DND-41 (cell line): ENCODE measurements around the gene PLCD1.
"Not testable (repeated sequence)": the region's sequence is repeated elsewhere in the genome, so short reads cannot be mapped to it uniquely, and the experiment has no call there.

Experiments
- ATAC-seq: fragments of 200-7000 bp; cut with Tn5 transposase; 3 replicates; pipeline ENCODE4 v1.9.1; 2021; ENCODE audit warnings: low read depth; ENCODE audit not compliant: insufficient read depth
- DNase-seq: peaks from one replicate; pipeline ENCODE4 v3.0.0-alpha.2; 2020
- H2AFZ ChIP-seq: 2 replicates; pipeline ENCODE4 v1.6.0; 2012; ENCODE audit warnings: low read depth, low read length
- H3K27ac ChIP-seq: 2 replicates; pipeline ENCODE4 v1.5.1; 2012; ENCODE audit warnings: low read length, inconsistent platforms
- H3K27me3 ChIP-seq: fragments of 200-600 bp; sonication (generic); 2 replicates; pipeline ENCODE4 v1.6.0; 2012; ENCODE audit warnings: low read length, mild to moderate bottlenecking, inconsistent platforms; ENCODE audit not compliant: insufficient read depth, poor library complexity
- H3K36me3 ChIP-seq: 2 replicates; pipeline ENCODE4 v1.5.1; 2012; ENCODE audit warnings: low read length, inconsistent platforms; ENCODE audit not compliant: insufficient read depth
- H3K4me1 ChIP-seq: 2 replicates; pipeline ENCODE4 v1.5.1; 2012; ENCODE audit warnings: mild to moderate bottlenecking, low read length; ENCODE audit not compliant: insufficient read depth
- H3K4me2 ChIP-seq: 2 replicates; pipeline ENCODE4 v1.6.0; 2012; ENCODE audit warnings: mild to moderate bottlenecking, moderate library complexity, low read length, inconsistent platforms; ENCODE audit not compliant: insufficient read depth
- H3K4me3 ChIP-seq, 2 experiments: fragments of 200-600 bp in 1 of 2; shearing (Covaris generic) in 1 of 2; 2 replicates each; pipeline ENCODE4 v1.5.1; 2012 to 2016; ENCODE audit warnings: inconsistent platforms in 2 of 2, low read length in 2 of 2, mild to moderate bottlenecking in 2 of 2, low read depth in 1 of 2, moderate library complexity in 1 of 2
- H3K79me2 ChIP-seq: 2 replicates; pipeline ENCODE4 v1.6.0; 2012; ENCODE audit warnings: low read length, inconsistent platforms; ENCODE audit not compliant: insufficient read depth
- H3K9ac ChIP-seq: 2 replicates; pipeline ENCODE4 v1.6.0; 2012; ENCODE audit warnings: low read depth, mild to moderate bottlenecking, inconsistent platforms, low read length, moderate library complexity
- H3K9me3 ChIP-seq: 2 replicates; pipeline ENCODE4 v1.5.1; 2012; ENCODE audit warnings: low read length, moderate library complexity, mild to moderate bottlenecking, inconsistent platforms; ENCODE audit not compliant: insufficient read depth, severe bottlenecking
- H4K20me1 ChIP-seq: 2 replicates; pipeline ENCODE4 v1.6.0; 2012; ENCODE audit warnings: low read length; ENCODE audit not compliant: insufficient read depth
- CTCF ChIP-seq: IDR thresholded peaks from 2 replicates; pipeline ENCODE4 v1.5.1; 2012; ENCODE audit warnings: borderline replicate concordance, low read length, moderate library complexity, mild to moderate bottlenecking; ENCODE audit not compliant: poor library complexity, severe bottlenecking; ENCODE audit errors: extremely low read depth
- EZH2 ChIP-seq: IDR thresholded peaks from 3 replicates; pipeline ENCODE4 v1.6.1; 2012; ENCODE audit warnings: borderline replicate concordance, low read depth, mild to moderate bottlenecking, moderate library complexity, low read length, inconsistent platforms; ENCODE audit not compliant: severe bottlenecking

PLCD1 gene

GRCh38 chr3:38053813-38054498 lies 24.5 kb upstream of the PLCD1 start:
- not testable (repeated sequence) for H3K4me3 ChIP-seq, H2AFZ ChIP-seq, H3K4me1 ChIP-seq, H3K4me2 ChIP-seq, H4K20me1 ChIP-seq, ATAC-seq, H3K27me3 ChIP-seq, H3K9me3 ChIP-seq, DNase-seq, H3K36me3 ChIP-seq, H3K9ac ChIP-seq, H3K79me2 ChIP-seq, H3K27ac ChIP-seq

GRCh38 chr3:38053286-38053685 lies 23.8 kb upstream of the PLCD1 start:
- DNase-seq, H3K27me3 ChIP-seq: not testable (repeated sequence)

GRCh38 chr3:38051131-38051530 lies 21.7 kb upstream of the PLCD1 start:
- H3K4me1 ChIP-seq: no peaks in the 10 kb centered on the region
- no peaks in the 10 kb centered on the region for H3K36me3 ChIP-seq
- TF ChIP-seq EZH2: no peak
- TF ChIP-seq CTCF: no peak

More at GRCh38 chr3:38053286-38053685, 23.8 kb upstream of the PLCD1 start:
- not testable (repeated sequence) for H3K27ac ChIP-seq, H3K9ac ChIP-seq, H3K4me2 ChIP-seq, H2AFZ ChIP-seq, ATAC-seq, H3K79me2 ChIP-seq, H3K36me3 ChIP-seq, H3K4me3 ChIP-seq, H3K9me3 ChIP-seq, H4K20me1 ChIP-seq, H3K4me1 ChIP-seq

GRCh38 chr3:38049358-38050126 lies 20.1 kb upstream of the PLCD1 start:
- H3K4me1 ChIP-seq: no peaks in the 10 kb centered on the region

More at GRCh38 chr3:38051131-38051530, 21.7 kb upstream of the PLCD1 start:
- no peak overlapping the region for H3K9ac ChIP-seq
- H3K4me2 ChIP-seq: no peak overlapping the region
- ATAC-seq: no peak
- H3K4me3 ChIP-seq: no peak overlapping the region
- no peaks in the 10 kb centered on the region for H3K9me3 ChIP-seq
- no peaks in the 10 kb centered on the region for H3K79me2 ChIP-seq
- no peak overlapping the region for H2AFZ ChIP-seq
- H4K20me1 ChIP-seq: no peaks in the 10 kb centered on the region
- peaks cover 4% of the 10 kb centered on the region for H3K27me3 ChIP-seq
- no peak overlapping the region for H3K27ac ChIP-seq
- DNase-seq: no peak

More at GRCh38 chr3:38049358-38050126, 20.1 kb upstream of the PLCD1 start:
- DNase-seq (no peak), ATAC-seq (no peak)
- no peaks in the 10 kb centered on the region for H3K27me3 ChIP-seq
- TF ChIP-seq CTCF (no peak), EZH2 (no peak)
- no peak overlapping the region for H3K4me3 ChIP-seq
- no peak overlapping the region for H2AFZ ChIP-seq
- H3K4me2 ChIP-seq: no peak overlapping the region
- H3K36me3 ChIP-seq: no peaks in the 10 kb centered on the region
- H3K27ac ChIP-seq: no peak overlapping the region
- no peaks in the 10 kb centered on the region for H3K9me3 ChIP-seq
- no peaks in the 10 kb centered on the region for H3K79me2 ChIP-seq
- no peak overlapping the region for H3K9ac ChIP-seq
- H4K20me1 ChIP-seq: no peaks in the 10 kb centered on the region
